Ureter (tissue), 1 donor: ENCODE data around the gene FER1L5. TPM values are rescaled to one million over a fixed set of nuclear protein-coding genes. Genes with fewer than 3 reads are reported as not detected.
A peak's percentile ranks its signal among the peaks of the same experiment; 100 is the strongest.
"Not testable (repeated sequence)": the region's sequence is repeated elsewhere in the genome, so short reads cannot be mapped to it uniquely, and the experiment has no call there.

Source experiments
- DNase-seq: peaks from one replicate; pipeline ENCODE4 v3.0.0-alpha.2; 2020; ENCODE audit warnings: low spot score
- total RNA-seq: library from RNA; stranded (reverse); gene quantifications from one replicate; pipeline ENCODE4 v1.2.4, GENCODE V29; 2023
- donor health status: DM: yes; HTN: yes; CAD: no.

Gene FER1L5
- total RNA-seq, 1 donor from 2014 or later, result 1.1 TPM

DNA sequence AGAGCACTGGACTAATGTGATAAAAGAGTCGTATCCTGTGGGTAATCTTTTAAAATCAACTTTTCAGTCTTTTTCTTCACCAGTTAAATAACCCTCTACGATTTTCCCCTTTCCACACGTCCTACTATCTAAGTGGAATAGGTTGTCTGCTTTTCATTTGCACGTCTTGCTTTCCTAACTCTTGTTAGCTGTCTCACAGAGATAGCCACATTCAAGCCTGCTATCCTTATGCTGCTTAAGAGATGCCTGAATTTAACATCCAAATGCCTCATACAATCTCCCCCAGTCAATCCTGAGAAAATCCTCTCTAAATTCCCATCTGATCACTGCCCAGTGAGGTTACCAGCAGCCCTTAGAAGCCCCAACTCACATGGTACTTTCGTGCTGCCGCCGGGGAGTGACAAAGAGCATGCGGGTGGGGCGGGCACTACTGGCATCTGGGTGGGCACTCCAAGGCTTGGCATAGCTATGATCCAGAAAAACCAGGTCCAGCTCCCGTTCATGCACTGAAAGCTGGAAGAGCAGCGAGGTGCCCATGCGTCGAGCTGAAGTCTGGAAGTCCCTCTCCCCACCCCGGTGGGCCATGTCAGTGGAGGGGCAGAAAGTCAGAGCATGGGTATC is 5.9 kb upstream of the FER1L5 start:
- DNase-seq, result no peak

DNA sequence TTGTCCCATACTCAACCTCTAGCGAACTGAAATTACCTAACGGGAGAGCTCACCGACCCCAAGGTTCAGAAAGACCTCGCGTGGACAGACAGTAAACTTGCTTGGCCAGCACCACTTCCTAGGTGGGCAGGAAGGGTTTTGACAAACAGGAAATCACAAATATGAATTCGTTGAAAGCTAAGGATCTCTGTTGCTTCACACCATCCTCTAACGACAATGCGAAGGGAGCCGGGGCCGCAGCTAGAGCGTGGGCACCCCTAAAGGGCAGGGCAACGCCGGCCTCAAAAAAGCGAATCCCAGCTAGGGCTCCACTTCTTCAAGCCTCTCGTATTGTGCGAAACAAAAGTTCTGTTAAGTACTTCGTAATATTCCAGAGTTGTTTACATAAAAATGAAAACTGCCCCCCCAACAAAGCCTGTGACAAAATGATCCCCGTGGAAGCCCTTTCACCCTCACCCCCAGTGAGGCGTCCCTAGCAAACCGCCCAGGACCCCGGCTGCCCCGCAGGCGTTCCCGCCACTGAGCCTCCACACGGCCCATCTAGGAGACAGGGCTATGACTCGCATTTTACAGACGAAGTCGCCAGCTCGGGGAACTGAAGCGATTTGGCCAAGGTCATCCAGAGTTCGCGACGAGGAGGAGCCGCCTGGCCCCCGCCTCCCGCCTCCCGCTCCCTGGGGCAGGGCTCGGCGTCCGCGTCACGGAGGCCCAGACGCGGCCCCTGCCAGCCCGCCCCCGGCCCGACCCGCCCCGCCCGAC is 5.0 kb upstream of the FER1L5 start:
- DNase-seq, result peak; percentile 88

DNA sequence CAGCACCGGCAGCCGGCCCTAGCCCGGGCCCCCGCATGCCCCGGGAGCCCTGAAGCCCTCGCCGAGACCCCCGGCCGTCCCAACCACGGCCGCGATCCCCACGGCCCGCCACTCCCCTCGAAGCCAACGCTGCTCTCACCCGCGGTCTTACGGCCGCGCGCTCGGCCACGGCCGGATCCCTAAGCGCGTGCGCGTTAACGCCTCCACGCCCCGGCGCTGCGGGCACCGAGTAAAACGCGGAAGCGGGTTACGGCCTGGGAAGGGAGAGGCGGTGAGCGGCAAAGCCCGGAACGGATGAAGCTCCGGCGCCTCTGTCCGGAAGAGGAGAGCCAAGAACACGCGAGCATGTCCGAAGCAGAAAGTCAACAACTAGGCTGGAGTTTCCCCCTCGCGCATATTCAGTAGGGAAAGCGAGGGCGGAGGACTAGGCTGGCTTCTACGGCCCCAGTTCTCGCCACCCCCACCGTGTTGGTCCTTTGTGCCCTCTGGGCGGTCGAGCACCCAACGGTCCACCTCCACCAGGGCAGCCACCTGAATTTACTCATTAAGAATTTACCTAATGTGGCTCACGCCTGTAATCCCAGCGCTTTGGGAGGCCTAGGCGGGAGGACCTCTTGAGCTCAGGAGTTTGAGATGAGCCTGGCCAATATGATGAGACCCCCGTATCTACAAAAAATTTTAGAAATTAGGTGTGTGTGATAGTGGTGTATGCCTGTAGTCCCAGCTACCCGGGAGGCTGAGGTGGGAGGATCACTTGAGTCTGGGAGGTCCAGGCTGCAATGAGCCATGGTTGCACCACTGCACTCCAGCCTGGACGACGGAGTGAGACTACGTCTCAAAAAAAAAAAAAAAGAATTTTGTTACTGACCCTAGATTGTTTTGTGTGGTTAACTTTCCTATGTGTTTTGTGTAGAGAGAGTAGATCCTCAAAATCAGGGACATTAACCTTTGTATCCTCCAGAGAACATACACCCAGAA is 4.1 kb upstream of the FER1L5 start, which contains the start of gene KANSL3:
Gene KANSL3, minus strand, starts transcription at position 169 of the 978 bp plus-strand sequence. CDS start 1,177 bp downstream, outside the sequence.
- peak; percentile 94 for DNase-seq

DNA sequence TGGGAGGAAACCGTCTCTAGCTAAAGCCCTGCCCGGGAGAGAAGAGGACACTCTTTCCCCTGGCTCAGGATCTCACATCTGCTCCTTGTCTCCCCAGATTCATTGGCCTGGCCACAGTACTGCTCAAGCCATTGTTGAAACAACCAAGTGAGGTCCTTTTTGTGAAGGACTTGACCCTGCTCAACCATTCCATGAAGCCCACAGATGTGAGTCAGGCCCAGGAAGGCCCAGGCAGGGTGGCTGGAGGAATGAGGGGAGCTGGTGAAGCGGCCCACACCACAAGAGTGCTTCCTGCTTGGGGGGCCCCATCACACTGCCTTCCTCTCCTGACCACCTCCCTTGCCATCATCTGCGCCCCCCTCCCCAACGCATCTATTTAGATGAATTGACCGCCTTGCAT is 5.1 kb downstream of the FER1L5 start:
- DNase-seq, result no peak

DNA sequence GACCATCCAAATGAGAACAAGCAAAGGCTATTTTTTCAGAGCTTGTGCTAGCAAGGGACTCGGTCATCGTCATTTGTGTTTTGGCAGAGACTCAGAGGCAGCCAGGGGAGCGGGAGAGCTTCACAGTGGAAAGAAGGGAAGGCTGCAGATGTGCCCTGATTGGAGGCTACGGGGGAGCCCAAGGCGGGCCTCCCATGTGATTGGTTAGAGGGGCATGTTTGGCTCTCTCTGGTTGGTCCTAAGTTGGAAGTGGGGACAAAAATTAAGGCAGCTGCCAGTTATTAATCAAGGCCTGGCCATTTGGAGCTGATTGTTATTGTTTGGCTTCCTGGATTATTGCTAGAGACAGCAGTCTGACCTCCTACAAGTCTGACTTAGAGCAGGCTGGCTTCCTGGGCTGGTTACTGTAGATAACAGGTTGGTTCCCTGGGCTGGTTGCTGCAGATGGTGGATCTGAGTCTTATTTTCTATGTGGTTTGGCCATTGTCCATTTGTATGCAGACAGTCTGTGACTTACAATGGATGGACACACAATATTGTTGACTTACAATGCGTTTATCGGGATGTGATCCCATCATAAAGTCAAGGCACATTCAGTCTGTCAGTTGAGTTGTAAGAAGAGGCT is 5.9 kb downstream of the FER1L5 start:
- DNase-seq, result no peak

DNA sequence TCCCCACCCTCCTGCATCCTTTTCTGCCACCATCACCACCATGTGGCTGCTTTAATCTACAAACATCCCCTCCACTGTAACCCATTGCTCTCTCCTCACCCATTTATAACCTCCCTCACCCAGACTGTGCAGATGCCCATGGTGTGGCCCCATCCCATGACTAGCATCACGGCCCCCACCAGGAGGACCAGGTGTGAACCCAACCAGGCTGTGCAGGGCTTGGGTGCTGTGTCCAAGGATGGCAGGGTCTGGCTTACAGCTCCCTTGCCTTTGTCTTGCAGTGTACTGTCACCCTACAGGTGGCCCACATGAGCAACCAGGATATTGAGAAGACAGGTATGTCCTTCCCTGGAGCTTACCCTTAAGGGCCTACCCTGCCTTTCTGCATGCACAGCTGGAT is 6.8 kb downstream of the FER1L5 start:
- no peak for DNase-seq

DNA sequence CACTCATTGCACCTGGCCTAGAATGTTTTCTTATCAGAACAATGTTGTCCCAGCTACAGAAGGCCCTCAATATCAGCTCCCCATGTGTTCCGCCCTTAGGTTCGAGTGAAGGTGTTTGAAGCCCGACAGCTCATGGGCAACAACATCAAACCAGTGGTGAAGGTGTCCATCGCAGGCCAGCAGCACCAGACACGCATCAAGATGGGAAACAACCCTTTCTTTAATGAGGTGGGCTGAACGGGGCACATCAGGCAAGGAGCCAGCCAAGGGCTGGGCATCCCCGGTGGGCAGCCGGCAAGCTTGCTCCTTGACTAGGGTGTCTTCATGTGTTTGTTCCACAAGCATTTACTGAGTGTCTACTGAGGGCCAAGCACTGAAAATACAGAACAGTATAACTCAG is 9.2 kb downstream of the FER1L5 start:
- no peak for DNase-seq

DNA sequence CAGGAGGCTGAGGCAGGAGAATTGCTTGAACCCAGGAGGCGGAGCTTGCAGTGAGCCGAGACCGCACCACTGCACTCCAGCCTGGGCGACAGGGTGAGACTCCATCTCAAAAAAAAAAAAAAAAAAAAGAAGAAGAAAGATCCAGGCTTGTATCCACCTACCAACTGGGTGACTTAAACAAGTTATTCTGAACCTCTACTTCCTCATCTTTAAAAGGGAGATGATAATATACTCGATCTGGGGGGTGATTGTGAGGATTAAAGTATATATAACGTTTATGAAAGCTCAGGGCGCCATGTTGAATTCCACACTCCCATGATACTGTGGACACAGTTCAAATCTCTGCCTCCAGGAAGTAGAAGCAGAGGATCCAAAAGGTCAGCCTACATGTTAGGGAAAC is 12.2 kb downstream of the FER1L5 start:
- DNase-seq, result not testable (repeated sequence)

DNA sequence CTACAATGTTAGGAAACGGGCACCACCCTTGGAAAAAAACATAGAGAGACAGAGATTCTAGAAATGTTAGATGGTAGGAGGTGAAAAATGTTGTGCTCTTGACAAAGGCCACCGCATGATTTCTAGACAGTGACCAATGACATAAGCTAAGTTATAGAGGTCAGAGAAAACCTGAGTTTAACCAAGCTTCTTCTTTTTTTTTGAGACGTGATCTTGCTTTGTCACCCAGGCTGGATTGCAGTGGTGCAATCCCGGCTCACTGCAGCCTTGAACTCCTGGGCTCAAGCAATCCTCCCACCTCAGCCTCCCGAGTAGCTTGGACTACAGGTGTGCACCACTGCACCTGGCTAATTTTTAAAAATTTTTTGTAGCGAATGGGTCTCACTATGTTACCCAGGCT is 13.0 kb downstream of the FER1L5 start:
- DNase-seq, result no peak

DNA sequence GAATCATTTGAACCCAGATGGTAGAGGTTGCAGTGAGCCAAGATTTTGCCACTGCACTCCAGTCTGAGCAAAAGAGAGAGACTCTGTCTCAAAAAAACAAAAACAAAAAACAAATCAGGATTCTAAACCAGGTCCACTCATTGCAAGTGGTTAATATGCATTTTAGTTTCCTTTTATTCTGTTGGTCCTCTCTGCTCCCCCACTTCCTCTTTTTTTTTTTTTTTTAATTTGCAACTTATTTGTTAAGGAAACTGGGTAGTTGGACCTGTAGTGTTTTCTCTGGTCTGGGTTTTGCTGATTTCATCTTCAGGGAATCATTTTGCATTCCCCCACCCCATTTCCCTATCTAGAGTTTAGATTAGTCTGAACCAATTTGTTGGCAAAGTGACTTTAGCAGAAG is 14.0 kb downstream of the FER1L5 start:
- DNase-seq, result no peak

DNA sequence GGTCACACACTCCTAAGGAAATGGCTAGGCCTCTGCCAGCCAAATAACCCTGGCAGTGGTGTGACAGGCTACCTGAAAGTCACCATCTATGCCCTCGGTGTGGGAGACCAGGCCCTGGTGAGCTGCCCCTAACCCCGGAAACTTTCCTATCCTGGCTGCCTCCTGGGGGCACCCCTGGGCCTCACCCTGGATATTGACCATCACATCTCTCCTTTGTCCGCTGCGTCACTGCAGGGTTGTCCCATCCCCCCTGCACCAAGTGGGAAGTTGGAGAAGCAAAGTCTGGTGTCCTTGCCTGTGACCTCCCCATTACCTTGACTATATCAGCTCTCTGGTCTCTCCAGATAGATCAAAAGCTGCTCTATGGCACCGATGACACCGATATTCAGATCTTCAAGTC is 18.8 kb downstream of the FER1L5 start:
- no peak for DNase-seq

DNA sequence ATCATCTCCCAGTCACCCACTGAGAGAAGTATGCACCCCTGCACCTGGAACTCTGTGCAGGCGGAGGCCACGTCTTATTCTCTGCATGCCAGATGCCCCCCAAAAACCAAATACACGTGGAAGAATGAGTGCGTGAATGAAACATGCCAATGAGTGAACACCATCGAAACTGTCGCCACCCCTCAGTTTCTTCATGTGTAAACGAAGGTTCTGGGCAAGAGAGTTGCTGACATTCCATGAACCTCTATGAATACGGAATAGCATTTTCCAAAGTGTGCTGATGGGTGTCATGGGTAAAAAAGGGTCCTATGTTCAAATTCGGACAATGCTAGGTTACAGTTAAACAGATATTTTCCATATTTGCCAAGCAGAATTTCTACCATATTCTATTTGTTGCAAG is 19.8 kb downstream of the FER1L5 start:
- DNase-seq, result no peak

DNA sequence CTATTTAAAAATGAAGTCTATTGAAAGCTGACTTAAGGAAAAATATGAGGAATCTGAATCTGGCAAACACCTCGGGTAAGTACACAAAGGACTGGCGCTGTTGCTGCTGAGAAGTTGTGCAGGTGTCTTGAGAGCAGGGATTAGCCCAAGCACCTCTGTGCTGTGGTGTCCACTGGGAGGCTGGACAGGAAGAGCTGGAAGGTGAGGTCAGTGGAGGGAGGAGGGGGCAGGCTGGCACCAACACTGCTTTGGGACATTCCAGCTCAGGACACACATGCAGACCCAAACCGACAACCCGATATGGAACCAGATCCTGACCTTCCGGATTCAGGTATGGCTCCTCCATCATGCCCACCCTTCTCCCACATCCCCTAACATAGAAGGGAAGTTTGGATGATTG is 20.6 kb downstream of the FER1L5 start:
- no peak for DNase-seq

DNA sequence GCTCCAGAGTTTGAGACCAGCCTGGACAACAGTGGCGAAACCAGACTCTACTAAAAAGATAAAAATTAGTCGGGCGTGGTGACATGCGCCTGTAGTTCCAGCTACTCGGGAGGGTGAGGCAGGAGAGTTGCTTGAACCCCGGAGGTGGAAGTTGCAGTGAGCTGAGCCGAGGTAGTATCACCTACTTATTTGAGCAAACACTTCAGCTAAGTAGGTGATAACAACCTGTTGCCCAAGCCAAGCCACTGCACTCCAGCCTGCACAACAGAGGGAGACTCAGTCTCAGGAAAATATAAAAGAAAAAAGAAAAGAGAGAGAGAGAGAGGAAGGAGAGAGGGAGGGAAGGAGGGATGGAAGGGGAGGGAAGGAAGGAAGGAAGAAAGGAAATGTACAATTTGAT is 21.3 kb downstream of the FER1L5 start:
- no peak for DNase-seq

DNA sequence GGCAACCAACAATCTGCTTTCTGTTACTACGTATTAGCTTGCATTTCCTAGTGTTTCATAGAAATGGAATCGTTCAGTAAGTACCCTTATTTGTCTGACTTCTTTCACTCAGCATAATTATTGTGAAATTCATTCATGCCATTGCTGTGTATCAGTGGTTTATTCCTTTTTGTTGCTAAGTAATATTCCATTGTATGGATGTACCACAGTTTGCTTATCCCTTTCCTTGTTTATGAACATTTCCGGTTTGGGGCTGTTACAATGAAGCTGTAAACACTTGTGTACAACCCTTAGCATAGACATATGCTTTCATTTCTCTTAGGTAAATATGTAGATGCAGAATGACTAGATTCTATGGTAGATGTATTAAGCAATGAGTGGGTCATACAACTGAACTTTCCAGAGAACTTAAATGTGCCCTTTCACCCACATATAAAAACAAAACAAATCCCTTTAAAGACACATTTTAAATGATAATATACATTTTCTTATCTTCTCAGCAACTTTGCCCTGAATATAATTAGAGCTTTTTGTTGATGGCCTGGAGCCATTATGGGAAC is 21.9 kb downstream of the FER1L5 start:
- no peak for DNase-seq

DNA sequence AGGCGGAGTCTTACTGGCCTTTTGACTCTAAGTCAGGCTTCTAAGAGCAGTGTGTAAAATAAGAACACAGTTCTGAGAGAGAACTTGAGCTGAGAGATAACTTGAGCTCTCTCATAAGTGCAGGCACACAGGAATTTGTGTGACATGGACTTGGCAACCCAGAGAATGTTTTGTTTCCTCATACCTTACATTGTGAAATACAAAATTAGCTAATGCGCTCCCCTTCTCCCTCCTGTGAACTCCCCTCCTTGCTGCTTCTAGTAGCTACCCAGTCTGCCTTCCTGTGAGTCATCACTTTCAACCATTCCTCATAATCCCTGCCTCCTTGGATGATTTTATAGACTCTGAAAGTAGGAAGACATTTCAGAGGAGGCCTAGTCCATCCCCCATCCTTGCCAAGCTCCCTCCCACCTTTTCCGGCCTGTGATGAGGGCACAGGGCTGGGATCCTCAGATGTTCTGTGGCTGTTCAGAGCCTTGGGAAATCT is 22.6 kb downstream of the FER1L5 start:
- DNase-seq, result peak; percentile 67

DNA sequence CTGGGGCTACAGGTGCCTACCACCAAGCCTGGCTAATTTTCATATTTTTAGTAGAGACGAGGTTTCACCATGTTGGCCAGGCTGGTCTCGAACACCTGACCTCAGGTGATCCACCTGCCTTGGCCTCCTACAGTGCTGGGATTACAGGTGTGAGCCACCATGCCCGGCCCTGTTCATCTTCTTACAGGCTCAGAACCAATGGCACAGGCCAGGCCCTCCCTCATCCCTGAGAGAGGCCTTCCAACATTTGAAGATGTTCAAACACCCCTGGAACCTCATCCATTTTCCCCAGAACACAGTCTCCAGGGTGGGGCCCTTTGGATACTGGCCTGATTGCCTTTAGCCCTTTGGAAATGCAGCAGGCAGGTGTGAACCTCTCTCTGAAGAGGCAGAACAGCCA is 23.2 kb downstream of the FER1L5 start:
- not testable (repeated sequence) for DNase-seq

DNA sequence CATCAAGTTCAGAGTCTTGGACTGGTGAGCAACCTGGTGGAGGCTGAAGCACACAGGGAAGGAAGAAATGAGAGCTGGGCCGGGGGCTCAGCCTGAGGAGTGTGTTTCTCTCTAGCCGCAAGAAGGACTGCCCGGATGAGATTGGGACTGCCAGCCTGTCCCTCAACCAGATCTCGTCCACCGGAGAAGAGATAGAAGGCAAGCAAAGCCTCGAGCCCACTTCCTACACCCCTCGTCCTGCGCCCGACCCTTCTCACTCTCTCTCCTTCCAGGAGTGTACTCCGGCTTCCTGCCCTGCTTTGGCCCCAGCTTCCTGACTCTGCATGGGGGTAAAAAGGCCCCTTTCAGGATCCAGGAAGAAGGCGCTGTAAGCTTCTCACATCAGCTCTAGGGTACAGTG is 26.2 kb downstream of the FER1L5 start:
- DNase-seq, result no peak

DNA sequence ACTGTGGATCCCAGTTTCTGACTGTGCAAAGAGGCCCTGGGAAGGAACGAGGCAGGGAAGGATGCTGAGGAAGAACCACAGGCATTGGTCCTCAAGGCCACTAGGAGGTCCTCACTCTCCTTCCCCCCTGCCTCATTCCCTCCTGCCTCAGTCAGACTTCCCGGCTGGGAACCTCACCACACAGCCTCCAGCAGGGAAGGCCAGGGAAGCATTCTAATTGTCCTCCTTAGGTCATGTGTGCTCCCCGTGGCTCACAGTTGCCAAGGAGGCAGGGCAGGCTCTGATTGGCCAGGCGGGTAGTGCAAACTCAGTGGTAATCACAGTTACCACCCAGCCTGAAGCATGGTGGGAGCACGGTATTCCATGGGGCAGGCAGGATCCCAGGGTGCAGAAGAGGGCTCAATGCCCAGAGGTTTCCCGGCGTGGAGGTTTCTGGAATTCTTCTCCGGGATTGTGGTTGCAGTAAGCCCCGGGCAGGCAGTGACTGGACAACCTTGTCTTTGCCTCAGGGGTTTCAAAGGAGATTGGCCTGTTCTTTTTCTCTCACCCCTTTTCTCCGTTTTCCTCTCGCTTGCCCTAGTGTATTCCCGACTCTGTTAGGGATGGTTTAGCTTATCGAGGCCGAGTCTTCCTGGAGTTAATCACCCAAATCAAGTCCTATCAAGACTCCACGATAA is 27.1 kb downstream of the FER1L5 start:
- no peak for DNase-seq

DNA sequence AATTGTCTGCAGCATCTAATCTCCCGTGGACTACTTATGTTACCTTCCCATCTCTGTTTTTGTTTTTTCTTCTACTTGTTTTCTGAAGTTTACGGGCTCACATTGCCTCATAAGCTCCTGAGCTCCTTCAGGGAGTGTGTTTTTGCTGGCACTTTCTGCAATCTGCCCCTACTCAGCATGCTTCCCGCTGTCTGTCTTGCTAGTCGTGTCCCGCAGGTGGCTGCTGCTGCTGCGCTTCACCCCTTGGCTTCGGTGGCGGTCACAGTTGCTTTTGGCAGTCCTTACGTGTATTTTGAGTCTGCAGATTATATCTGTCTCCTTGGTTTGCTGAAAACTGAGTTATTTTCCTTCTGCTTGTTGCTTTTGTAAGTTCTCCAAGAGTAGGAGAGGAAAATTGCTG is 37.3 kb downstream of the FER1L5 start:
- DNase-seq, result no peak
